Ishikawa (cell line): ENCODE data around the gene DRC3.

Experiments
- CEBPB ChIP-seq: IDR thresholded peaks from 2 replicates; pipeline ENCODE4 v1.6.1; 2012
- EGR1 ChIP-seq: IDR thresholded peaks from 2 replicates; pipeline ENCODE4 v1.6.1; 2012
- EP300 ChIP-seq: IDR thresholded peaks from 2 replicates; pipeline ENCODE4 v1.6.1; 2012; ENCODE audit warnings: borderline replicate concordance
- FOXM1 ChIP-seq: IDR thresholded peaks from 2 replicates; pipeline ENCODE4 v1.6.1; 2012; ENCODE audit warnings: low read depth, borderline replicate concordance
- RAD21 ChIP-seq: IDR thresholded peaks from 2 replicates; pipeline ENCODE4 v1.6.1; 2012; ENCODE audit warnings: low read depth
- TAF1 ChIP-seq: IDR thresholded peaks from 2 replicates; pipeline ENCODE4 v1.6.1; 2012; ENCODE audit warnings: low read depth, mild to moderate bottlenecking
- TCF12 ChIP-seq: IDR thresholded peaks from 2 replicates; pipeline ENCODE4 v1.6.1; 2012; ENCODE audit warnings: low read depth
- TEAD4 ChIP-seq: IDR thresholded peaks from 2 replicates; pipeline ENCODE4 v1.6.1; 2012
- ZBTB7A ChIP-seq: IDR thresholded peaks from 2 replicates; pipeline ENCODE4 v1.6.1; 2012; ENCODE audit warnings: low read depth
- TF ChIP-seq, protein P1 (sequence below): IDR thresholded peaks from 2 replicates; pipeline ENCODE4 v1.6.1; 2012
- TF ChIP-seq, protein P2 (sequence below): IDR thresholded peaks from 2 replicates; pipeline ENCODE4 v1.6.1; 2012
- TF ChIP-seq, protein P3 (sequence below): IDR thresholded peaks from 2 replicates; pipeline ENCODE4 v1.6.1; 2012; ENCODE audit warnings: low read depth, mild to moderate bottlenecking

DNA sequence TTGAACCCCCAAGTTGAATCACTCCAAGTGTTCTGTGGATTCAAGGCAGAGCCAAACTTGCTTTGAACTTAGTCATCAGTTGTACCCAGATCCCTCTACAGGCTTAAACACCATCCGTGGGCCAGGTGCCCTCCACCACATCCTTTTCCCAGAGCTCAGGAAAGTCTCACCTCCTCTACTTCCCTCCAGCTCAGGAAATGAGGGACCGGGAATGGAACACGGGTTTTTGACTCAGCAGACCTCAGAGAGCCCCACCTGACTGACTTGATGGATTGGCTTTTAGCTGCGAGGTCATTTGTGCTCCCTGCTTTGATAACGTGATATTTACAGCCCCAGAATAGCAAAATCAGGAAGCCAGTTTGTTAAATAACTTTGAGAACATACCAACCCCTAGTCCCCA is 86.6 kb downstream of the DRC3 start:
- TF ChIP-seq TAF1 (no peak), FOXM1 (no peak), EP300 (no peak), ZBTB7A (no peak), TEAD4 (no peak), RAD21 (no peak), TCF12 (no peak), CEBPB (no peak), EGR1 (no peak)
- TF ChIP-seq, protein P1, sequence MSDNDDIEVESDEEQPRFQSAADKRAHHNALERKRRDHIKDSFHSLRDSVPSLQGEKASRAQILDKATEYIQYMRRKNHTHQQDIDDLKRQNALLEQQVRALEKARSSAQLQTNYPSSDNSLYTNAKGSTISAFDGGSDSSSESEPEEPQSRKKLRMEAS = no peak
- TF ChIP-seq, protein P2, sequence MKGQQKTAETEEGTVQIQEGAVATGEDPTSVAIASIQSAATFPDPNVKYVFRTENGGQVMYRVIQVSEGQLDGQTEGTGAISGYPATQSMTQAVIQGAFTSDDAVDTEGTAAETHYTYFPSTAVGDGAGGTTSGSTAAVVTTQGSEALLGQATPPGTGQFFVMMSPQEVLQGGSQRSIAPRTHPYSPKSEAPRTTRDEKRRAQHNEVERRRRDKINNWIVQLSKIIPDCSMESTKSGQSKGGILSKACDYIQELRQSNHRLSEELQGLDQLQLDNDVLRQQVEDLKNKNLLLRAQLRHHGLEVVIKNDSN = no peak
- TF ChIP-seq, protein P3, sequence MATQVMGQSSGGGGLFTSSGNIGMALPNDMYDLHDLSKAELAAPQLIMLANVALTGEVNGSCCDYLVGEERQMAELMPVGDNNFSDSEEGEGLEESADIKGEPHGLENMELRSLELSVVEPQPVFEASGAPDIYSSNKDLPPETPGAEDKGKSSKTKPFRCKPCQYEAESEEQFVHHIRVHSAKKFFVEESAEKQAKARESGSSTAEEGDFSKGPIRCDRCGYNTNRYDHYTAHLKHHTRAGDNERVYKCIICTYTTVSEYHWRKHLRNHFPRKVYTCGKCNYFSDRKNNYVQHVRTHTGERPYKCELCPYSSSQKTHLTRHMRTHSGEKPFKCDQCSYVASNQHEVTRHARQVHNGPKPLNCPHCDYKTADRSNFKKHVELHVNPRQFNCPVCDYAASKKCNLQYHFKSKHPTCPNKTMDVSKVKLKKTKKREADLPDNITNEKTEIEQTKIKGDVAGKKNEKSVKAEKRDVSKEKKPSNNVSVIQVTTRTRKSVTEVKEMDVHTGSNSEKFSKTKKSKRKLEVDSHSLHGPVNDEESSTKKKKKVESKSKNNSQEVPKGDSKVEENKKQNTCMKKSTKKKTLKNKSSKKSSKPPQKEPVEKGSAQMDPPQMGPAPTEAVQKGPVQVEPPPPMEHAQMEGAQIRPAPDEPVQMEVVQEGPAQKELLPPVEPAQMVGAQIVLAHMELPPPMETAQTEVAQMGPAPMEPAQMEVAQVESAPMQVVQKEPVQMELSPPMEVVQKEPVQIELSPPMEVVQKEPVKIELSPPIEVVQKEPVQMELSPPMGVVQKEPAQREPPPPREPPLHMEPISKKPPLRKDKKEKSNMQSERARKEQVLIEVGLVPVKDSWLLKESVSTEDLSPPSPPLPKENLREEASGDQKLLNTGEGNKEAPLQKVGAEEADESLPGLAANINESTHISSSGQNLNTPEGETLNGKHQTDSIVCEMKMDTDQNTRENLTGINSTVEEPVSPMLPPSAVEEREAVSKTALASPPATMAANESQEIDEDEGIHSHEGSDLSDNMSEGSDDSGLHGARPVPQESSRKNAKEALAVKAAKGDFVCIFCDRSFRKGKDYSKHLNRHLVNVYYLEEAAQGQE = no peak
